ENCODE results near the gene ITGB2.
A peak's percentile ranks its signal among the peaks of the same experiment; 100 is the strongest.

ITGB2 gene

GRCh38 chr21:44867999-44868700 lies 52.5 kb downstream of the ITGB2 start:
- DNase-seq (ENCODE audit: low spot score): no peak

- DNase-seq (ENCODE audit: low spot score): no peak
These were observed 53.2 kb downstream of the ITGB2 start for GRCh38 chr21:44867464-44867863.

- peak; percentile 46 for DNase-seq (ENCODE audit: low spot score)
These were observed 53.9 kb downstream of the ITGB2 start for GRCh38 chr21:44866780-44867179.

DNA sequence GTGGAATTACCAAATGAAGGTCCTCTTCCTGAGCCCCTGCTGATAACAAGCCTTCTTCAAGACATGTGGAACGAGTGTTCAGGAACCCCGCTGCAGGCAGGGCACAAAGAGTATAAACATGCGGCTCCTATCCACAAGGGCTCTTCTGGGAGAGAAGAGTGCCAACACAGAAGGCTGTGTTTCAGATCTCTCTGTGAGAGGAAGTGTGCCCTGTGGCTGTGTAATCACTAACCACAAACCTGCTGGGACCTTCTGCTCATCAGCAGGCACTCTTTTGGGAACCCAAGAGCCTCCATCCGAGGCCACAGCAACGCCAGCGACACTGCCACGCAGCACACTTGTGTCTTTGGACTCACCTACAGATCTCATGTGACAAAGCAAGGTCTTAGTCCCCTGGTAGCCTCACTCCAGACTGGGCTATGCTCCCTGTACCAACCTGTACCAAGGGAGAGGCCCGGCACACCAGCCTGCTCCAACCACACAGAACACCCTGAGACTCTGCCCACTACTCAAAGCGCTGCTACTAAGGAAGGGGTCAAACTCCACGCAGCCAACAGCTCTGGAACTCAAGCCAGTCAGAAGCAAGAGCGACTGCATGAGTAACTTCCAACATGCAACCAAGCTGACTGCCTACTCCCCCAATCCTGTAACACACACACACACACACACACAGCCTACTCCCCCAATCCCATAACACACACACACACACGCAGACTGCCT lies 55.0 kb downstream of the ITGB2 start:
- DNase-seq (ENCODE audit: low spot score): peak; percentile 39

GRCh38 chr21:44862869-44863685 lies 57.6 kb downstream of the ITGB2 start:
- DNase-seq (ENCODE audit: low spot score): no peak

DNA sequence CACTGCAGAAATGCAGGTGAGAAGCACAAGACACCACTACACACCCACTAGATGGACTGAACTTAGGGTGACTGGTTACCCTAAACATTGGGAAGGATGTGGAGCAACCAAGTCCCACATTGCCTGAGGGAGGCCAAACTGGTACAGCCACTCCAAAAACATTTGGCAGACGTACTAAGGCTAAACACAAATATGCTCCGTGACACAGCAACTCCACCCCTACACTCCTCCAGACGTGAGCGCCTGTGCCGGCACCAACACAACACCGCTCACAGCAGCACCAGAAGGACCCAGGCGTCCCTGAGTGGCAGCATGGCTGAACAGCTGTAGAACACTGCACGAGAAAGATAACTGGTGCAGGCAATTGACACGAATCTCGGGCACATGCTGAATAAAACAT lies 61.9 kb downstream of the ITGB2 start:
- DNase-seq (ENCODE audit: low spot score): no peak

- DNase-seq (ENCODE audit: low spot score): no peak
These were observed 62.4 kb downstream of the ITGB2 start for GRCh38 chr21:44858291-44858690.

DNA sequence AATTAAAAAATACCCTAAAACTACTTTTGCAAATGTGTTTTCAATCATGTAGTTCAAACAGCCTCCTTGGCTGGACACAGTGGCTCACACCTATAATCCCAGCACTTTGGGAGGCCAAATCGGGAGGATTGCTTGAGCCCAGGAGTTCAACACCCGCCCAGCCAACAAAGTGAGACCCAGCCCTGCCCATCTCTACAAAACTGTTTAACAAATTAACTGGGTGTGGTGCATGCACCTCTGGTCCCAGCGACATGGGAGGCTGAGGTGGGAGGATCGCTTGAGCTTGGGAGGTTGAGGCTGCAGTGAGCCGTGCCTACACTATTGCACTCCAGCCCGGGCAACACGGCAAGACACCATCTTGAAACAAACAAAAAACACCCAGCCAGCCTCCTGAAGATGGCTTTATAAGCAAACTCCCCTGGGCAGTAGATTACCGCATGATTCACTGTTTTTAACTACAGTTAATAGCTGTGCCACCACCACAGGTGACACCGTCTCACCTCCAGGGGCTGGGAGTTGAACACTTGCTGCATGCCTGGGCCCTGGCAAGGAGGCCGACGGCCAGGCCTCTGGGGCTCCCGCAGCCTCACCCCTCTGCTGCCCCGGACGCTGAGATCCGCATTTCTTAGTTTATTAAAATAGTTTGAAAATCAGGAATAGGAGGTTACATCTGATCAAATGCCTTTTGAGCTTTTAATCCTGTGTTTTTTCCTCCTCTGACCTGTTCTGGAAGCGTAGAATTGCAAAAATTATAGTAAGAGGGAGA lies 63.4 kb downstream of the ITGB2 start:
- no peak for DNase-seq (ENCODE audit: low spot score)

DNA sequence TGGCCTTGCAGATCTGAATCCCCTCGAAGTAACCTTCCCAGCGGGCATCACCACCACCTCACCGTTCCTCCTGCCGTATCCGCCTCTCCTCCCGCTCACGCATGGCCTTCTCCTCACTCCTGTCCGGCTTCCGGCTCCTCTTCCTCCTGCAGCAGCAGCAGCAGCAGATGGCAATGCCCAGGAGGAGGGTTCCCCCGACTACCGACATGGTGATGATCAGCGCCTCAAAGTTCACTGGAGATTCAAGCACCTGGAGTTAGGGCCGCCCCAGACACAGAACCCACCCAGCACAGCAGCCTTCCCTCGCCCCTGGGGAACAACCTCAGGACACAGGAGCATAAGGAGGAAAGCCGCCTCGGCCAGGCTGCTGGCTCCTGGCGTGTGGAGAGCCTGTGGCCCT lies 64.6 kb downstream of the ITGB2 start:
- no peak for DNase-seq (ENCODE audit: low spot score)

DNA sequence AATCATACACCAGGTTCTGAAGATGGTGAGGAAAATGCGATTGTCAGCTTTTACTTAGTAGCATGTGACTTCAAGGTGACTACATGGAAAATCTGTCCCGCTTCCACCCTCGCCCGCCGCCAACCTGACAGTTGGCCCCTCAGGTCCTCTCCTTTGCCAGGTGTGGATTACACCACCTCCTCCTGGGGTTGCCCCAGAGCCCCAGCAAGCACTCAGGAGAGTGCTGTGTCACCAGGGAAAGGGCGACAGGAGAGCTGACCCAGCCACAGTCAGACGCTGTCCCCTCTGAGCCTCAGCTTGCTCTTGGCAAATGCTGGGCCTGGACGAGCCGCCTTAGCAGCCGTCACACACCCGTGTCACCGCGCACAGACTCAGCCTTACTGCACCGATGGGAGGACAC lies 65.1 kb downstream of the ITGB2 start:
- DNase-seq (ENCODE audit: low spot score): no peak

DNA sequence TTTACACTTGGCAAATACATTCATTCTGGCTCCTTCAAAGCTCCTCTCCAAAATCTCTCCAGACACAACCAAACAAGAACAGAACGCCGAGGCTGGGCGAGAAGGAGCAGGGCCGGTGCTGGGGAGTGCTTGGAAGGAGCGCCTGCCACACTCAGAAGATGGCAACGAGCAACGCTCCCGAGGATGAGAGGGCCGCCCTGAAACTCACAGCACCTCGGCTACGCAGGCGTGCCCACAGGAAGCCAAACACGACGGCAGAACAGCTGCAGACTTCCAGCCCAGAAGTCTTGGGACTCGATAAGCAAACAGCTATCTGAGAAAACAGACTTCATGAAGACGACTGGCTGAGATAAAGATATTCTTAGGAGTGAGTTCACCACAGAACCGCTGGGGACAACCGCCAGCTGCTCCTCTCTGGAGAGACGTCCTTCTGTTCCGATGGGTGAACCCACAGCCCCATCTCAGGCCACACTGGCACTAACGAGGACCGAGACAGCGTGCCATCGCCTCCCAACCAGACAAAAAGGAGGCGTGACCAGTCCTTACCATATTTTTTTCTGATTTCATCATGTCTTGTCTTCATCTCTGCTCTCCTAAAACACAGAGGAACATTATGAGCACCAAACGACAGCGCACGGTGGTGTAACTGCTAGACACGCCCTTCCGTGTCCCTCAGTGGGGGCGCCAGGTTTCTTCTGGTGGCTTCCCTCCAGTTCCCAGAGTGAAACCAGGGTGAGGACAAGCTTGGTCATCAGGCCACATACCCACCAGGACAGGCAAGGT lies 65.8 kb downstream of the ITGB2 start:
- DNase-seq (ENCODE audit: low spot score): no peak

DNA sequence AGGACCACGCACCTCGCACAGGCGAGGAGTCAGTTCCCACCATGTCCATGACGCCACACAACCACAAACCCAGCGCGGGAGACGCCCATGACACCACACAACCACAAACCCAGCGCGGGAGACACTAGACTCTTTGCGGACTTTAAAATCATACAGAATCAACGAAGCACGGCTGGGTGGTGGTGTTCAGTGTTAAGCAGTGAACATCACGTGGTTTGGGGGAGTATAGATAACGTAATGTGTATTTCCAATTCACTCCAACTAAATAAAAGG lies 66.4 kb downstream of the ITGB2 start:
- DNase-seq (ENCODE audit: low spot score): no peak

GRCh38 chr21:44853601-44854390 lies 66.9 kb downstream of the ITGB2 start:
- no peak for DNase-seq (ENCODE audit: low spot score)

GRCh38 chr21:44850905-44851657 lies 69.6 kb downstream of the ITGB2 start:
- DNase-seq (ENCODE audit: low spot score): no peak

GRCh38 chr21:44850208-44850800 lies 70.4 kb downstream of the ITGB2 start:
- DNase-seq (ENCODE audit: low spot score): no peak

GRCh38 chr21:44849616-44850130 lies 71.0 kb downstream of the ITGB2 start:
- no peak for DNase-seq (ENCODE audit: low spot score)

DNA sequence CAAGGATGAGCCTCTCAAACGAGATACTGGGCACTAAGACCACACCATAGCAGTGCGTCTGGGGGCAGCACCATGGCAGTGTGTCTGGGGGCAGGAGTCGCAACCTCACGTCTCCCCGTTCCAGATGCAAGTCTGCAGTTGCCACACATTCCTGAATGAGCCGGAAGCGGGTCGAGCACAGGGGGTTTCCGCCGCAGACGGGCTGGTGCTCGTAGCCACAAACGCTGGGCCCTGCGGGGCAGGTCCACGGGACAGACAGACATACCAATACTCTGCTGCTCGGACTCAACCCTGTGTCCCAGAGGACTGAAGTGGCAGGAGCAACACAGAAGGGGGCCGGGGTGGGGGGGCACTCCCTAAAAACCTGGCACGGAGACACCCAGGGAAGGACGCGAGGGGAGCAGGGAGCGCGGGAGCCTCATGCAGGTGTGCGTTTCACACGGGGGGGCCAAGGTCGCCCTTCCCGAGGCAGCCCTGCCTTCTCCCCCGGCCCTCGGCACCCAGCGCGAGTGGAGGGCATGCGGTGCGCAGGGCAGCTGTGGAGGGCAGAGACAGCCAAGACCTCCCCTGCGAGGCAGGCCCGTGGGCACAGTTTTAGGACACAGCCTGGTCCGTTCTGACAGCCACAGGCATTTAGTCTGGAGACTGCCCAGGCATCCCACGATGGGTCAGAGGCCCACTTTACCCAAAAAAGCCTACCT lies 71.7 kb downstream of the ITGB2 start:
- DNase-seq (ENCODE audit: low spot score): no peak

- DNase-seq (ENCODE audit: low spot score): no peak
These were observed 73.2 kb downstream of the ITGB2 start for GRCh38 chr21:44847261-44848056.

Data from kidney tubule cell (primary cell).